SU-DHL-6 (cell line): ENCODE data around the gene ATF1.
"Not testable (repeated sequence)": the region's sequence is repeated elsewhere in the genome, so short reads cannot be mapped to it uniquely, and the experiment has no call there.

Experiments used
- CTCF ChIP-seq: fragments of 200-600 bp; sonication (generic); IDR thresholded peaks from one replicate; pipeline ENCODE4 v1.5.1; 2017; ENCODE audit warnings: antibody characterized with exemption, mild to moderate bottlenecking, low read length, moderate library complexity; ENCODE audit not compliant: insufficient read depth, poor library complexity, severe bottlenecking
- EZH2phosphoT487 ChIP-seq: fragments of 200-600 bp; sonication (generic), shearing (Covaris generic); conservative IDR thresholded peaks from 2 replicates; pipeline ENCODE4 v1.6.1; 2018; ENCODE audit warnings: mild to moderate bottlenecking, antibody characterized with exemption, low read length, moderate library complexity, mixed read lengths

DNA sequence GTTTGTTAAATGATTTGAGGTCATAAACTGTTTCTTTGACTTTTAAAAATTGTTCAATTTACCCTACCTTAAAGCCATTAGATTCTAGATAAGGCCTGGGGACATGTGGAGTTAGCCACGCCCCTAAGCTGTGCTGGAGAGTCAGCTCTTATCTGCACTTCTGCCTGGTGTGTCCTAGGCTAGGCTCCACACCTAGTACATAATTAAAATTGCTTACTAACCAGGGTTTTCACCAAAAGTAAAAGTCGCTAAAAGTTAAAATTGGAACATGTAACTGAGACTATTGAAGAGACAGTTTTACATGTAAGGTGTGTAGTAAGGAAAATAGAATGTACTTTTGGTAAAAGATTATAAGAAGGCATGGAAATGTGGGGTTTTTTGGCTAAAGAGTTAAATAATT lies 4.9 kb downstream of the ATF1 start:
- TF ChIP-seq CTCF, EZH2phosphoT487: not testable (repeated sequence)
